MM.1S (cell line): Measurements from ENCODE around the gene DLX4.

Experiments
- EZH2 ChIP-seq: fragments of 300-600 bp; sonication (generic); optimal IDR thresholded peaks from 2 replicates; pipeline ENCODE3; 2017; ENCODE audit warnings: low read depth, mild to moderate bottlenecking, antibody characterized with exemption, low read length, mixed read lengths
- TF ChIP-seq, protein P1 (sequence below): fragments of 300-600 bp; sonication (generic); IDR thresholded peaks from 2 replicates; pipeline ENCODE4 v1.5.1; 2016; ENCODE audit warnings: antibody characterized with exemption, low read length, mixed read lengths

- TF ChIP-seq, protein P1, sequence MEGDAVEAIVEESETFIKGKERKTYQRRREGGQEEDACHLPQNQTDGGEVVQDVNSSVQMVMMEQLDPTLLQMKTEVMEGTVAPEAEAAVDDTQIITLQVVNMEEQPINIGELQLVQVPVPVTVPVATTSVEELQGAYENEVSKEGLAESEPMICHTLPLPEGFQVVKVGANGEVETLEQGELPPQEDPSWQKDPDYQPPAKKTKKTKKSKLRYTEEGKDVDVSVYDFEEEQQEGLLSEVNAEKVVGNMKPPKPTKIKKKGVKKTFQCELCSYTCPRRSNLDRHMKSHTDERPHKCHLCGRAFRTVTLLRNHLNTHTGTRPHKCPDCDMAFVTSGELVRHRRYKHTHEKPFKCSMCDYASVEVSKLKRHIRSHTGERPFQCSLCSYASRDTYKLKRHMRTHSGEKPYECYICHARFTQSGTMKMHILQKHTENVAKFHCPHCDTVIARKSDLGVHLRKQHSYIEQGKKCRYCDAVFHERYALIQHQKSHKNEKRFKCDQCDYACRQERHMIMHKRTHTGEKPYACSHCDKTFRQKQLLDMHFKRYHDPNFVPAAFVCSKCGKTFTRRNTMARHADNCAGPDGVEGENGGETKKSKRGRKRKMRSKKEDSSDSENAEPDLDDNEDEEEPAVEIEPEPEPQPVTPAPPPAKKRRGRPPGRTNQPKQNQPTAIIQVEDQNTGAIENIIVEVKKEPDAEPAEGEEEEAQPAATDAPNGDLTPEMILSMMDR = no peak
- TF ChIP-seq EZH2 = no peak
These were observed 8.7 kb downstream of the DLX4 start for GRCh38 chr17:49977463-49978389.
